ENCODE data around the gene YBX3. TPM values are rescaled to one million over a fixed set of nuclear protein-coding genes. Genes with fewer than 3 reads are reported as not detected.

The YBX3 gene
- total RNA-seq: 177 and 242 TPM in 2 replicates

GRCh38 chr12:10722905-10723746, at the start of gene YBX3:
YBX3 (minus strand) TSS chr12:10723323; CDS start chr12:10723111, 212 bp downstream.

GRCh38 chr12:10673659-10674384, 49.3 kb downstream of the YBX3 start, which contains the start of gene STYK1:
STYK1 (minus strand) TSS chr12:10674052; CDS start chr12:10634618, 39,434 bp downstream.

Other genes starting within 250 kb of the YBX3 start
- 1.2 and 8.7 TPM in 2 replicates for gene EIF2S3B, start 217.4 kb downstream of the YBX3 start, total RNA-seq
- gene MAGOHB, start 109.7 kb downstream of the YBX3 start, total RNA-seq: 12.5 and 20.0 TPM in 2 replicates
- gene STYK1, start 49.3 kb downstream of the YBX3 start, total RNA-seq: 22.0 and 31.2 TPM in 2 replicates
- gene TAS2R7, start 79.3 kb upstream of the YBX3 start, total RNA-seq: 0.39 TPM in 1 of 2 replicates, not detected in the other
- gene TAS2R8, start 84.0 kb upstream of the YBX3 start, total RNA-seq: not detected in 2 replicates
- not detected in 2 replicates for gene TAS2R9, start 86.8 kb upstream of the YBX3 start, total RNA-seq
- gene TAS2R10, start 103.0 kb upstream of the YBX3 start, total RNA-seq: 0.33 and 1.6 TPM in 2 replicates
- gene PRR4, start 126.2 kb upstream of the YBX3 start, total RNA-seq: 0.98 and 3.5 TPM in 2 replicates
- 21.8 and 24.3 TPM in 2 replicates for gene PRH1, start 160.9 kb upstream of the YBX3 start, total RNA-seq
- 1.5 and 2.0 TPM in 2 replicates for gene TAS2R13, start 186.2 kb upstream of the YBX3 start, total RNA-seq
- gene PRH2, start 205.9 kb upstream of the YBX3 start, total RNA-seq: 1.1 and 1.2 TPM in 2 replicates
- gene TAS2R14, start 215.9 kb upstream of the YBX3 start, total RNA-seq: 2.5 and 2.7 TPM in 2 replicates